ENCODE data around the gene PRRX2. TPM values are rescaled to one million over a fixed set of nuclear protein-coding genes. Genes with fewer than 3 reads are reported as not detected.

PRRX2 gene
- total RNA-seq, 4 donors from 2014 or later = 1.7 to 7.1 (median 4.9) TPM

GRCh38 chr9:129749575-129749974, 84.1 kb downstream of the PRRX2 start:
- TF ChIP-seq, protein P1, sequence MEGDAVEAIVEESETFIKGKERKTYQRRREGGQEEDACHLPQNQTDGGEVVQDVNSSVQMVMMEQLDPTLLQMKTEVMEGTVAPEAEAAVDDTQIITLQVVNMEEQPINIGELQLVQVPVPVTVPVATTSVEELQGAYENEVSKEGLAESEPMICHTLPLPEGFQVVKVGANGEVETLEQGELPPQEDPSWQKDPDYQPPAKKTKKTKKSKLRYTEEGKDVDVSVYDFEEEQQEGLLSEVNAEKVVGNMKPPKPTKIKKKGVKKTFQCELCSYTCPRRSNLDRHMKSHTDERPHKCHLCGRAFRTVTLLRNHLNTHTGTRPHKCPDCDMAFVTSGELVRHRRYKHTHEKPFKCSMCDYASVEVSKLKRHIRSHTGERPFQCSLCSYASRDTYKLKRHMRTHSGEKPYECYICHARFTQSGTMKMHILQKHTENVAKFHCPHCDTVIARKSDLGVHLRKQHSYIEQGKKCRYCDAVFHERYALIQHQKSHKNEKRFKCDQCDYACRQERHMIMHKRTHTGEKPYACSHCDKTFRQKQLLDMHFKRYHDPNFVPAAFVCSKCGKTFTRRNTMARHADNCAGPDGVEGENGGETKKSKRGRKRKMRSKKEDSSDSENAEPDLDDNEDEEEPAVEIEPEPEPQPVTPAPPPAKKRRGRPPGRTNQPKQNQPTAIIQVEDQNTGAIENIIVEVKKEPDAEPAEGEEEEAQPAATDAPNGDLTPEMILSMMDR (IDR thresholded peaks at IDR 0.05; ENCODE audit: low read depth) = no peak

DNA sequence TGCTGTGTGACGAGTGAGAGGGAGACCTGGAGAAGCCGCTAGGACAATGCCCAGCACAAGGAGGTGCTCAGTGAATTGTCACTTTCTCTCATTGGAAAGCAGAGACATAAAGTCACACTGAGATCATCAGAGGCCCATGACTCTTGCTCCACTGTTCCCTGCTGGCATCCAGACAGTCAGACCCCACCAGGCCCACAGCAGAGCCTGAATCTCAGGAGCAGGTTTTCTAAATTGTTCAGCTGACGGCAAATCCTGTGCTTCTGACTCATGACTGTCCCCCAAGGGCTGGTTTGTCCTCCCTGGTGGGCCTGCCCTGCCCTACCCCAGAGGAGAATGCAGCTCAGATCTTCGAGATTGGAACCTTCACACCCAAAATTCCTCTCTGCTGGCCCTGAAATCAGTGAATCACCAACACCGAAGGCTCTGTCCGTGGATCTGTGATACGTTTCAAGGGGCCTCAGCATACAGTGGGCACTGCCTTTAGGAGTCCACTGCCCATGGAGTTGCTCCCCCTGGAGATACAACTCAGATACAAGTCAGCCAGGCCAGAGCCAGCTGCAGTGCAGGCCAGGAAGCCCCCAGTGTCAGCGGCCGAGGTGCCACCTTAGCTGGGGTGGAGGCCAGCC, 84.7 kb downstream of the PRRX2 start:
- TF ChIP-seq, protein P1 (IDR thresholded peaks at IDR 0.05; ENCODE audit: low read depth) = no peak

DNA sequence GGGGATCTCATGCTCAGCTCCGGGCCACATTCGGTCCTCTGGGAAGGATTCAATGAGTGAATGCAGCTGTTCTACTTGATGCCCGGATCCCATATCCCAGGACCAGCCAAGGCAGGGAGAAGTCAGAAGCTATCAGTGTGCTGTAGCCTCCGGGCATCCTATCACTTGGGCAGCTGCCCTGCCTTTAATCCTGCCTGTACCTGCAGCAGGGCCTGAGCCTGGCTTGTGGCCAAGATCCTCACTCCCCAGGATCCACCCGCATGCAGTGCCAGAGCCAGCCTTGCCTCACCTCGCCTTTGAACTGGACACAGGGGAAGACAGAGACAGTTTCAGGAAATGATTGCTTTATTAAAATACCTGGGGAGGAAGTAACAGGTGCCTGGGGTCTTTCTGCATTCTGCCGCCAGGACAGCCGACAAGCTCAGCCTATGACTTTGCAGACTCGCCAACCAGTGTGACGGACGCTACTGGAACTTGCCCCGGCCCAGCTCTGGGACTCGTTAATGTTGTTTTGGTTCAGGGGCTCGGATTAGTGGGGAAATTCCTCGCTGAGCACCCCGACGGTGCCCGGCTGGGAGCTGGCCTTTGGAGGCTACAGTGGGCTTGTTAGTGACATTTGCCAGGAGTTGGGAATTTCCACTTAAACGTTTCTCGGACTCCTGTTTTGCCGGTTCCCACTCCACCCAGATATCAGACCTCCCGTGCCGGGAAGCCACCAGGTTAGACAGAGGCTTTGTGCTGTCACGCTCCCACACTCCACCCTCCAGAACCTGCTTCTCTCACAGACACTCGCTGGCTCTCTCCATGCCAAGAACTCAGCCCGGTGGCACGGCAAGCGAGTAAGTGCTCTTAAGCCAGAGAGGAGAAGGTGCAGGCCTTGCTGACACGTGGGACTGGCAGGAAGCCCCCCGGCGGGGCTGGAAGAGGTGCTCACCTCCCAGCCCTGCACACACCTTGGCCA, 86.7 kb downstream of the PRRX2 start:
- TF ChIP-seq, protein P1 (IDR thresholded peaks at IDR 0.05; ENCODE audit: low read depth) = no peak

DNA sequence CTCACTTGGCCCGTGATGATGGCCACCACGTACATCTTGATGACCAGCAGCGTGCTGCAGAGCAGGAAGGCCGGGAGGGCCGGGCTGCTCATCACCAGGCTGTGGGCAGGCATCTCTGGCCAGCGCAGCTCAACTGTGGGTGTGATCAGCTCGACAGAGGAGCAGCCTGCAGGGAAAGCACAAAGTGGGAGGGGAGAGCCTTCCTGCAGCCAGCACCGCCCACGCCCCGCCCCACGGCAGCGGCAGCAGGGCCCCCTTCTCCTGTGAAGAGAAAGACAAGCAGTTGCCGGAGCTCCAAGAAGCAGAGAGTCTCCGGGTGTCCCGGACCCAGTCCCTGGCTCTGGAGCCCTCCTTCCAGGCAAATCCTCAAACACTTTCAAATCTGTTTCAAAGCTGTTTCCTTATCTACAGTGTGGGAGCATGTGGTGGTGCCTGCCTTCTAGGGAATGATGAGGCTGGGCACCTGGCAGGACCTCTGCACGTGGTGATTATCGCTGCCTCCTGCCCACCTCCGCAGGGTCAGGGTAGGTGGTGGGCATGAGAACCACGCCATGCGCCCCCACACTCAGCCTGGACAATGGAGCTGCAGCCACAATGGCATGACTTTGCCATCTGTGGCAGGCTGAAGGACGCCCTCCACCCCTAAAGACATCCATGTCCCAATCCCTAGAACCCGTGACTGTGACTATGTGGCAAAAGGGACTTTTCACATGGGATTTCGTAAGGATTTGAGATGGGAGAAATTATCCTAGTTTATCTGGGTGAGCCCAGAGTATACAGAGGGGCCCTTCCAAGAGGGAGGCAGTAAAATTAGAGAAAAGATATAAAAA, 87.7 kb downstream of the PRRX2 start, which contains the start of gene PTGES:
PTGES (minus strand) TSS at position 143 of the 830 bp plus-strand sequence; CDS start at position 113, 30 bp downstream.
- TF ChIP-seq, protein P1 (IDR thresholded peaks at IDR 0.05; ENCODE audit: low read depth) = no peak

- TF ChIP-seq, protein P1 (IDR thresholded peaks at IDR 0.05; ENCODE audit: low read depth) = no peak
Measured at GRCh38 chr9:129755151-129755550, 89.7 kb downstream of the PRRX2 start.

DNA sequence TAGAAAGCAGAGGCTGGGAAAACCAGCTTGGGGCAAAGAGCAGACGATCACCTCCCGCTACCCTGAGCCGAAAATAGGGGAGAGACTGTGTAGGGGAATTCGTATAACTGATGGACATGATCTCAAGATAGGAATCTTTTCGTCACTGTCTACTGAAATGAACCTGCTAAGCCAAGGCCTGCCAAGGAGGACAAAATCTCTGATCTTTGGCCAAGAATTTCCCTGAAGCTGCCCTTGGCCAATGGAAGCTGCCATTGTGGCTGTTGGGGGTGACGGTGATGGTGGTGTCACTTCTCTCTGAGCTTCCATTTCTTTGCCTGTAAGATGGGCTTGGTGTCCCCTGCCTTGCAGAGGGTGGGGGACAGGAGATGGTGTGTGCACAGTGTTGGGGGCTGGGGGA, 90.7 kb downstream of the PRRX2 start:
- TF ChIP-seq, protein P1 (IDR thresholded peaks at IDR 0.05; ENCODE audit: low read depth) = no peak

Data from subcutaneous adipose tissue (tissue), 4 donors.